ENCODE results near the gene CHD9NB.
A peak's percentile ranks its signal among the peaks of the same experiment; 100 is the strongest.

CHD9NB gene

GRCh38 chr16:53029971-53030370, 22.7 kb downstream of the CHD9NB start:
- H3K9ac ChIP-seq: no peak overlapping the region
- no peaks in the 10 kb centered on the region for H3K79me2 ChIP-seq (ENCODE audit: insufficient read depth, low read depth)
- no peaks in the 10 kb centered on the region for H4K20me1 ChIP-seq (ENCODE audit: insufficient read depth)
- no peaks in the 10 kb centered on the region for H3K27me3 ChIP-seq (ENCODE audit: insufficient read depth, low read depth)
- TF ChIP-seq CTCF (conservative IDR thresholded peaks at IDR 0.05; ENCODE audit: low read depth, low read length): no peak
- H3K36me3 ChIP-seq (ENCODE audit: insufficient read depth): no peaks in the 10 kb centered on the region
- H3K4me1 ChIP-seq (ENCODE audit: low read depth, poor library complexity, severe bottlenecking): no peaks in the 10 kb centered on the region
- H3K27ac ChIP-seq: no peak overlapping the region
- no peak overlapping the region for H3K4me3 ChIP-seq (IDR thresholded peaks at IDR 0.05; ENCODE audit: insufficient read depth, low read depth, low read length)
- H2AFZ ChIP-seq (ENCODE audit: low read depth): no peak overlapping the region
- H3K4me2 ChIP-seq: no peak overlapping the region

DNA sequence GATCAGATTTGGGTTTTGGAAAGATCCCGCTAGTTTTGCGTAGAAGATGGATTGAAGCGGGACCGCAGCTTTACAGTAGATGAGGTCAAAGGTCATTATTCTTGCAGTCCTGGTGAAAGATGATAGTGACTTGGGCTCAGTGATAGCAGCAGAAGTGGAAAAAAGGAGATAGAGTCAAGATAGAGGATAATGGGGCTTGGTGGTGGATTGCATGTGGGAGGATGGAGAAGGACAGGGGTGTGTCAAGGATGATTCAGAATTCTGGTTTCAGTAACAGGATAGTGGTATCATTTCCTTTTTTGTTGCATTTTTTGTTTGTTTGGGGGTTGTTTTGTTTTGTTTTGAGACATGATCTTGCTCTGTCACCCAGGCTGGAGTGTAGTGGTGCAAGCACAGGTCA, 28.7 kb downstream of the CHD9NB start:
- Histone ChIP-seq H4K20me1 (ENCODE audit: insufficient read depth) (no peaks in the 10 kb centered on the region), H3K4me2 (no peak overlapping the region), H3K27me3 (ENCODE audit: insufficient read depth, low read depth) (no peaks in the 10 kb centered on the region), H2AFZ (ENCODE audit: low read depth) (no peak overlapping the region), H3K79me2 (ENCODE audit: insufficient read depth, low read depth) (no peaks in the 10 kb centered on the region), H3K4me3 (IDR thresholded peaks at IDR 0.05; ENCODE audit: insufficient read depth, low read depth, low read length) (no peak overlapping the region), H3K9ac (no peak overlapping the region), H3K4me1 (ENCODE audit: low read depth, poor library complexity, severe bottlenecking) (no peaks in the 10 kb centered on the region), H3K36me3 (ENCODE audit: insufficient read depth) (no peaks in the 10 kb centered on the region), H3K27ac (no peak overlapping the region)
- no peak for TF ChIP-seq CTCF (conservative IDR thresholded peaks at IDR 0.05; ENCODE audit: low read depth, low read length)

- Histone ChIP-seq H2AFZ (ENCODE audit: low read depth) (no peak overlapping the region), H3K79me2 (ENCODE audit: insufficient read depth, low read depth) (no peaks in the 10 kb centered on the region), H3K9ac (no peak overlapping the region), H3K27me3 (ENCODE audit: insufficient read depth, low read depth) (no peaks in the 10 kb centered on the region), H3K36me3 (ENCODE audit: insufficient read depth) (no peaks in the 10 kb centered on the region), H3K4me2 (no peak overlapping the region), H3K4me3 (IDR thresholded peaks at IDR 0.05; ENCODE audit: insufficient read depth, low read depth, low read length) (no peak overlapping the region), H3K4me1 (ENCODE audit: low read depth, poor library complexity, severe bottlenecking) (no peaks in the 10 kb centered on the region), H4K20me1 (ENCODE audit: insufficient read depth) (no peaks in the 10 kb centered on the region), H3K27ac (no peak overlapping the region)
- peak; percentile 68 for TF ChIP-seq CTCF (conservative IDR thresholded peaks at IDR 0.05; ENCODE audit: low read depth, low read length)
Measured at GRCh38 chr16:53022374-53022773, 30.3 kb downstream of the CHD9NB start.

GRCh38 chr16:53018834-53019416, 33.8 kb downstream of the CHD9NB start:
- Histone ChIP-seq H2AFZ (ENCODE audit: low read depth) (no peak overlapping the region), H3K4me1 (ENCODE audit: low read depth, poor library complexity, severe bottlenecking) (no peaks in the 10 kb centered on the region), H3K4me2 (no peak overlapping the region), H4K20me1 (ENCODE audit: insufficient read depth) (no peaks in the 10 kb centered on the region), H3K79me2 (ENCODE audit: insufficient read depth, low read depth) (no peaks in the 10 kb centered on the region), H3K27ac (no peak overlapping the region), H3K4me3 (IDR thresholded peaks at IDR 0.05; ENCODE audit: insufficient read depth, low read depth, low read length) (no peak overlapping the region), H3K27me3 (ENCODE audit: insufficient read depth, low read depth) (no peaks in the 10 kb centered on the region), H3K9ac (no peak overlapping the region), H3K36me3 (ENCODE audit: insufficient read depth) (no peaks in the 10 kb centered on the region)
- TF ChIP-seq CTCF (conservative IDR thresholded peaks at IDR 0.05; ENCODE audit: low read depth, low read length): no peak

All from KMS-11 (cell line).